Measurements from ENCODE around the gene TRMU.

TRMU gene

GRCh38 chr22:46372686-46373085 is 37.2 kb downstream of the TRMU start:
- ATAC-seq: no peak
- no peak for TF ChIP-seq ZNF565 (CRISPR knock-in tag; conservative IDR thresholded peaks at IDR 0.05; ENCODE audit: low read depth)
- no peak for TF ChIP-seq ZC3H10 (CRISPR knock-in tag; IDR thresholded peaks at IDR 0.05)
- no peak for TF ChIP-seq PPARA (CRISPR knock-in tag; IDR thresholded peaks at IDR 0.05; ENCODE audit: borderline replicate concordance)
- no peak for TF ChIP-seq OSR1 (CRISPR knock-in tag; IDR thresholded peaks at IDR 0.05)
- no peak for TF ChIP-seq RARB (CRISPR knock-in tag; IDR thresholded peaks at IDR 0.05)
- no peak for TF ChIP-seq GLIS3 (CRISPR knock-in tag; IDR thresholded peaks at IDR 0.05)
- TF ChIP-seq TCF4 (CRISPR knock-in tag; IDR thresholded peaks at IDR 0.05; ENCODE audit: borderline replicate concordance): no peak
- no peak for TF ChIP-seq BACH2 (CRISPR knock-in tag; IDR thresholded peaks at IDR 0.05; ENCODE audit: borderline replicate concordance)
- no peak for TF ChIP-seq TOX (CRISPR knock-in tag; IDR thresholded peaks at IDR 0.05; ENCODE audit: borderline replicate concordance)
- TF ChIP-seq CSDC2 (CRISPR knock-in tag; IDR thresholded peaks at IDR 0.05): no peak
- TF ChIP-seq SNAI2 (CRISPR knock-in tag; IDR thresholded peaks at IDR 0.05): no peak
- TF ChIP-seq, protein P1, sequence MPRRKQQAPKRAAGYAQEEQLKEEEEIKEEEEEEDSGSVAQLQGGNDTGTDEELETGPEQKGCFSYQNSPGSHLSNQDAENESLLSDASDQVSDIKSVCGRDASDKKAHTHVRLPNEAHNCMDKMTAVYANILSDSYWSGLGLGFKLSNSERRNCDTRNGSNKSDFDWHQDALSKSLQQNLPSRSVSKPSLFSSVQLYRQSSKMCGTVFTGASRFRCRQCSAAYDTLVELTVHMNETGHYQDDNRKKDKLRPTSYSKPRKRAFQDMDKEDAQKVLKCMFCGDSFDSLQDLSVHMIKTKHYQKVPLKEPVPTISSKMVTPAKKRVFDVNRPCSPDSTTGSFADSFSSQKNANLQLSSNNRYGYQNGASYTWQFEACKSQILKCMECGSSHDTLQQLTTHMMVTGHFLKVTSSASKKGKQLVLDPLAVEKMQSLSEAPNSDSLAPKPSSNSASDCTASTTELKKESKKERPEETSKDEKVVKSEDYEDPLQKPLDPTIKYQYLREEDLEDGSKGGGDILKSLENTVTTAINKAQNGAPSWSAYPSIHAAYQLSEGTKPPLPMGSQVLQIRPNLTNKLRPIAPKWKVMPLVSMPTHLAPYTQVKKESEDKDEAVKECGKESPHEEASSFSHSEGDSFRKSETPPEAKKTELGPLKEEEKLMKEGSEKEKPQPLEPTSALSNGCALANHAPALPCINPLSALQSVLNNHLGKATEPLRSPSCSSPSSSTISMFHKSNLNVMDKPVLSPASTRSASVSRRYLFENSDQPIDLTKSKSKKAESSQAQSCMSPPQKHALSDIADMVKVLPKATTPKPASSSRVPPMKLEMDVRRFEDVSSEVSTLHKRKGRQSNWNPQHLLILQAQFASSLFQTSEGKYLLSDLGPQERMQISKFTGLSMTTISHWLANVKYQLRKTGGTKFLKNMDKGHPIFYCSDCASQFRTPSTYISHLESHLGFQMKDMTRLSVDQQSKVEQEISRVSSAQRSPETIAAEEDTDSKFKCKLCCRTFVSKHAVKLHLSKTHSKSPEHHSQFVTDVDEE (CRISPR knock-in tag; IDR thresholded peaks at IDR 0.05): no peak
- no peak for TF ChIP-seq ISL1 (CRISPR knock-in tag; IDR thresholded peaks at IDR 0.05)
- TF ChIP-seq ARNTL (CRISPR knock-in tag; IDR thresholded peaks at IDR 0.05; ENCODE audit: borderline replicate concordance, low read depth): no peak
- TF ChIP-seq ZFP3 (CRISPR knock-in tag; IDR thresholded peaks at IDR 0.05): no peak
- no peak for TF ChIP-seq ZNF8 (CRISPR knock-in tag; IDR thresholded peaks at IDR 0.05)

DNA sequence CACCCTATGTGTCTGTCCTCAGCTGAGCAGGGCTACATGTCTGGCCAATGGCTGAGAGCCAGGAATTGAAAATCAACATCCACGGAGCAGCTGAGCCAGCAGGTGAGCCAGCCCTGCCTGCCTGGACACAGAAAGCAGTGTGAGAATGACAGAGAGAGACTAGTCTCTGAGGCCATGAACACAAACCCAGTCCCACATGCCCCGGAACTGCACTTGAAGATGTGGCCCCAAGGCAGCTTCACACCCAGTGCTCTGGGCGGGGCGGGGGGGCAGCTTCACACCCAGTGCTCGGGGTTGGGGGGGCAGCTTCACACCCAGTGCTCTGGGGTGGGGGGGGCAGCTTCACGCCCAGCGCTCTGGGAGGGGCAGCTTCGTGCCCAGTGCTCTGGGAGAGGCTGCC is 37.6 kb downstream of the TRMU start:
- no peak for TF ChIP-seq SNAI2 (CRISPR knock-in tag; IDR thresholded peaks at IDR 0.05)
- no peak for TF ChIP-seq TCF4 (CRISPR knock-in tag; IDR thresholded peaks at IDR 0.05; ENCODE audit: borderline replicate concordance)
- TF ChIP-seq, protein P1 (CRISPR knock-in tag; IDR thresholded peaks at IDR 0.05): no peak
- TF ChIP-seq, protein P2, sequence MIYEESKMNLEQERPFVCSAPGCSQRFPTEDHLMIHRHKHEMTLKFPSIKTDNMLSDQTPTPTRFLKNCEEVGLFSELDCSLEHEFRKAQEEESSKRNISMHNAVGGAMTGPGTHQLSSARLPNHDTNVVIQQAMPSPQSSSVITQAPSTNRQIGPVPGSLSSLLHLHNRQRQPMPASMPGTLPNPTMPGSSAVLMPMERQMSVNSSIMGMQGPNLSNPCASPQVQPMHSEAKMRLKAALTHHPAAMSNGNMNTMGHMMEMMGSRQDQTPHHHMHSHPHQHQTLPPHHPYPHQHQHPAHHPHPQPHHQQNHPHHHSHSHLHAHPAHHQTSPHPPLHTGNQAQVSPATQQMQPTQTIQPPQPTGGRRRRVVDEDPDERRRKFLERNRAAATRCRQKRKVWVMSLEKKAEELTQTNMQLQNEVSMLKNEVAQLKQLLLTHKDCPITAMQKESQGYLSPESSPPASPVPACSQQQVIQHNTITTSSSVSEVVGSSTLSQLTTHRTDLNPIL (CRISPR knock-in tag; IDR thresholded peaks at IDR 0.05; ENCODE audit: low read depth): no peak
- TF ChIP-seq BACH2 (CRISPR knock-in tag; IDR thresholded peaks at IDR 0.05; ENCODE audit: borderline replicate concordance): no peak
- no peak for TF ChIP-seq ZFP30 (CRISPR knock-in tag; IDR thresholded peaks at IDR 0.05)
- no peak for TF ChIP-seq OSR1 (CRISPR knock-in tag; IDR thresholded peaks at IDR 0.05)
- TF ChIP-seq ZNF8 (CRISPR knock-in tag; IDR thresholded peaks at IDR 0.05): no peak
- no peak for TF ChIP-seq ESRRG (CRISPR knock-in tag; IDR thresholded peaks at IDR 0.05)
- no peak for TF ChIP-seq ZNF70 (CRISPR knock-in tag; IDR thresholded peaks at IDR 0.05)
- TF ChIP-seq CSDC2 (CRISPR knock-in tag; IDR thresholded peaks at IDR 0.05): no peak
- TF ChIP-seq ZNF565 (CRISPR knock-in tag; conservative IDR thresholded peaks at IDR 0.05; ENCODE audit: low read depth): no peak
- TF ChIP-seq RARB (CRISPR knock-in tag; IDR thresholded peaks at IDR 0.05): no peak
- no peak for TF ChIP-seq TOX (CRISPR knock-in tag; IDR thresholded peaks at IDR 0.05; ENCODE audit: borderline replicate concordance)
- no peak for TF ChIP-seq PPARA (CRISPR knock-in tag; IDR thresholded peaks at IDR 0.05; ENCODE audit: borderline replicate concordance)
- no peak for TF ChIP-seq ARNTL (CRISPR knock-in tag; IDR thresholded peaks at IDR 0.05; ENCODE audit: borderline replicate concordance, low read depth)
- no peak for TF ChIP-seq ISL1 (CRISPR knock-in tag; IDR thresholded peaks at IDR 0.05)
- no peak for TF ChIP-seq CSRNP3 (CRISPR knock-in tag; IDR thresholded peaks at IDR 0.05)
- no peak for TF ChIP-seq GLIS3 (CRISPR knock-in tag; IDR thresholded peaks at IDR 0.05)
- no peak for ATAC-seq
